HEK293T (cell line): Measurements from ENCODE around the gene PACRG.

ENCODE experiments used
- CTCF ChIA-PET: fragments of 350-600 bp; formaldehyde crosslinking; extraction: SDS; loops from one replicate; lab custom pipeline; 2021; ENCODE audit warnings: antibody characterized with exemption, inconsistent platforms; lab: Yijun Ruan, JAX
- POLR2A ChIA-PET: fragments of 350-600 bp; formaldehyde crosslinking; extraction: SDS; loops from one replicate; lab custom pipeline; 2020; ENCODE audit warnings: antibody characterized with exemption, inconsistent platforms; lab: Yijun Ruan, JAX
- DNase-seq: peaks from one replicate; pipeline ENCODE4 v3.0.0; 2012; ENCODE audit warnings: mixed read lengths; ENCODE audit errors: extremely low spot score
- ARNT ChIP-seq: fragments of 450-650 bp; IDR thresholded peaks from 2 replicates; pipeline ENCODE4 v1.6.1; 2017; ENCODE audit warnings: mild to moderate bottlenecking
- BHLHE40 ChIP-seq: fragments of 450-650 bp; IDR thresholded peaks from 2 replicates; pipeline ENCODE4 v1.6.1; 2016; ENCODE audit warnings: mild to moderate bottlenecking, moderate library complexity, borderline replicate concordance
- CTBP1 ChIP-seq: fragments of 450-650 bp; IDR thresholded peaks from 2 replicates; pipeline ENCODE4 v1.6.1; 2016; ENCODE audit warnings: borderline replicate concordance
- ELF4 ChIP-seq: fragments of 450-650 bp; IDR thresholded peaks from 2 replicates; pipeline ENCODE4 v1.6.1; 2017; ENCODE audit warnings: antibody characterized with exemption
- FOXA1 ChIP-seq: fragments of 450-650 bp; IDR thresholded peaks from 2 replicates; pipeline ENCODE4 v1.6.1; 2016; ENCODE audit warnings: mild to moderate bottlenecking
- FOXK2 ChIP-seq: fragments of 450-650 bp; IDR thresholded peaks from 2 replicates; pipeline ENCODE4 v1.6.1; 2016; ENCODE audit warnings: mild to moderate bottlenecking
- FOXM1 ChIP-seq: fragments of 450-650 bp; IDR thresholded peaks from 2 replicates; pipeline ENCODE4 v1.6.1; 2017; ENCODE audit warnings: mild to moderate bottlenecking, borderline replicate concordance
- HDGF ChIP-seq: fragments of 450-650 bp; IDR thresholded peaks from 2 replicates; pipeline ENCODE4 v1.6.1; 2017; ENCODE audit warnings: antibody characterized with exemption, borderline replicate concordance
- L3MBTL2 ChIP-seq: fragments of 450-650 bp; conservative IDR thresholded peaks from 2 replicates; pipeline ENCODE4 v1.6.1; 2016; ENCODE audit warnings: mild to moderate bottlenecking
- LEF1 ChIP-seq: fragments of 450-650 bp; IDR thresholded peaks from 2 replicates; pipeline ENCODE4 v1.6.1; 2017; ENCODE audit warnings: mild to moderate bottlenecking, borderline replicate concordance
- NFRKB ChIP-seq: fragments of 450-650 bp; IDR thresholded peaks from 2 replicates; pipeline ENCODE4 v1.6.1; 2016; ENCODE audit warnings: mild to moderate bottlenecking, moderate library complexity
- SP1 ChIP-seq: fragments of 450-650 bp; IDR thresholded peaks from 2 replicates; pipeline ENCODE4 v1.6.1; 2017
- SUZ12 ChIP-seq: fragments of 450-650 bp; IDR thresholded peaks from 2 replicates; pipeline ENCODE4 v1.6.1; 2016; ENCODE audit warnings: mild to moderate bottlenecking
- TARDBP ChIP-seq: fragments of 450-650 bp; IDR thresholded peaks from 2 replicates; pipeline ENCODE4 v1.6.1; 2016
- ZNF384 ChIP-seq: fragments of 450-650 bp; IDR thresholded peaks from 2 replicates; pipeline ENCODE4 v1.6.1; 2016
- TF ChIP-seq, protein P1 (sequence below): fragments of 450-650 bp; IDR thresholded peaks from 2 replicates; pipeline ENCODE4 v1.6.1; 2016

PACRG gene

DNA sequence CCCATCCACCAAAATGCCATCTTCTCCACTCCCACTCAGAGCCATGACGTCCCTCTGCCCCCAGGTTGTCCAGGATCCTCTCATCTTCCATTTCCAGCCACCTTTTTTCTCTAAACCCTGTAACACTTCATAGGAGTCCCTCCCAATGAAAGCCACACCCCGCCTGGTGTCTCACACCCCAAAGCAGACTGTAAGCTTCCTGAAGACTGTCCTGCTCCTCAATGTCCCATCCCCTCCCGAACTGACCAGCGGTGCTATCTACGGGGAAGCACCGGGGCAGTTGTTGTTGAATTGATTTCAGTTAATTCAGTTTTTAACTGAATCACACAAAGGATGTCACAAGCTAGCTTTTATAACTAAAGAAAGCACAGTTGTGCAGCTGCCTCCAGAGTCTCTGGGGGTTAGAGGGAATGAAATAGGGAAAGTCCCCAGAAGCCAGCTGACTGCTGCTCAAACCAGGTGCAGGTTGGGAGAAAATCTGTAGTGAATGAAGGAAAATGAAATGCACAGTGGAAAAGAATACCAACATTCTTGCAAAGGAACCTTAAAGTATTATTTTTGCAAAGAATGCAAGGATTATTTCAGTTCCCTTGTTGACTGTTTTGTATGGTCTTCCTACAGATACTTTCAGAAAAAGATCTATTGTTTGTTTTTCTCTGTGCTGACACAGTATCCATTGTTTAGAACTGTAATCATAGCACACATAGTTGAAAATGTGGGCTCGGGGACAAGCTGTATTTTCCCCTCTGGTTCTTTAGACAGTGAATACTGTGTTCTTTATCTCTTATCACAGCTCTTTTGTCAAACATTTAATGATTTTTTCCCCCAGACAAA, 464.1 kb downstream of the PACRG start:
- no peak for DNase-seq
- POLR2A ChIA-PET = no interaction called here
- CTCF ChIA-PET = no interaction called here
- no peak for TF ChIP-seq NFRKB
- TF ChIP-seq SUZ12 = no peak
- no peak for TF ChIP-seq BHLHE40
- no peak for TF ChIP-seq ZNF384

DNA sequence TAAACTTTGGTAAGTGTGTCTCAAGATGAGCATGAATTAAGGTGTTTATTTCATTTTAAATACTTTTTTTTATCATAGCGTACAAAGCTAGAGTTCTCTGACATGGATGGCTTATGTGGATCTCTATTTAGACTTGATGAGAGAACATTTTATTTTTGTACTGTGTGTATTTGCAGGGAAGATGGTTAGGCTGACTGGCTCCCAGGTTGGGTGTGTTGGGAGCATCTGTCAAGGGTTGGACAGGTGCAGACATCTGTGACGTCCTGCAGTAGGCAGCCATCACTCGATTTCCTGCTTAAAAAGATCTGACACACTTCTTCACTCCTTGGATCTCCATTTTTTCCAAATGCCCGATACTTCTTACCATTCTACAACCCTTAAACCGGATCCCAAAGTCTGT, 464.8 kb downstream of the PACRG start:
- ChIA-PET POLR2A (no interaction called here), CTCF (no interaction called here)
- no peak for DNase-seq
- TF ChIP-seq CTBP1 (no peak), SP1 (no peak), ELF4 (no peak), TARDBP (no peak)

DNA sequence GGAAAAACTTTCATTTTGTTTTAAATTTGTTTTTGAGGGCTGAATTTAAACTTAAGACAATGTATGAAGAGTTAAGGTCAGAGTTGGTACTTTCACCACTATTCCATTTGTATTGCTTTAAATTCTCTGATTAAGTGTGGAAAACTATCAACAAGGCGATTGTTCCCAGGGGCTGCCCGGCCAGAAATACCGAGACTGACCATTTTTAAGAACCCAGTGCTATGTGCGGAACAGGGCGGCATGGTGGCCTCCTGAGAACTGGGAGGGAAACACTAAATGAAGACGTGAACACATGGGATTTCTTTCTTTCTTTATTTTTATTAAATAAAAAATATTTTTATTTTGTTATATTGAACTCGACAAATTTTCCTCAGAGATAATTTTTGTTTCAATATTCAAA, 465.6 kb downstream of the PACRG start:
- CTCF ChIA-PET = no interaction called here

DNA sequence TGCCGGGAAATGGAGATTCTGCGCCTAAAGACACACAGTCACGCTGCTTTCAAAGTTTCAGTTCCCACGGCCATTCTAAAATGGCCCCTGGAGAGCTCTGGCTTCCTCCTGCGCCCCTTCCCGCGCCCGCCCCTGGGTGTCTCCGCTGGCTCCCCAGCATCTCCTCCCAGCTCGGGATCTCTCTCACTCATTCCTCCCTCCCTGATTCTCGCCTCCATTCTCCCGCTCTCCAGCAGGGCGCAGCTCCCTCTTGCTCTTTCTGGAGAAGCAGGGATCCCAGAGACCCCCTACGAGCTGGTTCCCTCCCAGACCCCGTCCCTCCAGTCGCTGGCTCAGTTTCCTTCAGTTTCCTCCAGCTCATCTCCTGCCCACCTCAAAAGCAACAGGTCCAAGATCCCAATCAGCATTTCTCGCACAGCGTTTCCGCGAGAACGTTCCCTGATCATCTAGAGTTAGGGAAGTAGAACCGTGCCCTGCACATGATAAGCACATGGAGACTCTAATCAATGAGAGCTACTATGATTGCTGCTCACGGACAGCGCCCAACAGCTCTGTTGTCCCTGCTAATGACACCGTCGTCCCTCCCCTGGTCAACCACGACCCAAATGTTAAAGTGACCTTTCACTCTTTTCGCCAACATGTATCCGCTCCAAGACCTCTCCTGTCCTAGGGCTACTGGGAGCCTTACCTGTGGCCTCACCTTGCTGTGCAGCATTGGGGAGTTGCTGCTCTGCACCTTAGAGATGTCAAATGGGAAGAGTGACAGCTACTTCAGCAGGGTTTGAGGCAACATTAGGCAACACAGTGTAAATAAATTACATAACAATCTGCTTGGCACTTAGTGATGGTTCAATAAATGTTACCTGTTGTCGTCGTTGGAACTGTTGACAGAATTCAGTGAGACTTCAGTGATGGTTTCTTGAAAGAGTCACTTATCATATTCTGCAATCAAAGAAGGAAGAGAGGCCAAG, 468.2 kb downstream of the PACRG start:
- POLR2A ChIA-PET = no interaction called here
- CTCF ChIA-PET = interaction anchor here (0.6 kb wide), 1 partner anchor 11 kb away, joined by 3 read pairs; no protein-coding TSS in a partner anchor
- TF ChIP-seq ZNF384 (no peak), FOXM1 (no peak)

More for the DNA sequence above, 465.6 kb downstream of the PACRG start:
- POLR2A ChIA-PET = no interaction called here
- TF ChIP-seq BHLHE40 (no peak), L3MBTL2 (no peak), ARNT (no peak)
- DNase-seq = no peak

DNA sequence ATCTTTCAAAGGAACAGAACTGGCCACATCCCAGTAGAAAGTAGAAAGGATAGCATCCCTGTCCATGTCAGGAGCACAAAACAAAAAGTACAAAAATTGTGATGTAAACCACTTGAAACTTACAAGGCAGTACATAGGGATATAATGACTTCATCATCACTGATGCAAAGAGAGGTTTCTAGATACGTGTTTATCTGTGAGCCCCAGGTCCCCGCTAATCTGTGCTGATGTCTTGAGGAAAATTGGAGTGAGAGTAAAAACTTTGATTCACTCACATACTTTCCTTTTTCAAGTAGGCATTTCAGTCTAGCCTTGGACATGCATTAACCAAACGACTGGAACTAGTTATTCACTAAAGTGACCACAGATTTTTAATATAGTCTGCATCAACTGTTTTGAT, 470.1 kb downstream of the PACRG start:
- DNase-seq = no peak
- POLR2A ChIA-PET = no interaction called here
- TF ChIP-seq LEF1 (no peak), FOXK2 (no peak), BHLHE40 (no peak), SUZ12 (no peak), ARNT (no peak), CTBP1 (no peak), TARDBP (no peak), SP1 (no peak)
- CTCF ChIA-PET = no interaction called here

More for the DNA sequence above, 468.2 kb downstream of the PACRG start:
- DNase-seq = no peak

DNA sequence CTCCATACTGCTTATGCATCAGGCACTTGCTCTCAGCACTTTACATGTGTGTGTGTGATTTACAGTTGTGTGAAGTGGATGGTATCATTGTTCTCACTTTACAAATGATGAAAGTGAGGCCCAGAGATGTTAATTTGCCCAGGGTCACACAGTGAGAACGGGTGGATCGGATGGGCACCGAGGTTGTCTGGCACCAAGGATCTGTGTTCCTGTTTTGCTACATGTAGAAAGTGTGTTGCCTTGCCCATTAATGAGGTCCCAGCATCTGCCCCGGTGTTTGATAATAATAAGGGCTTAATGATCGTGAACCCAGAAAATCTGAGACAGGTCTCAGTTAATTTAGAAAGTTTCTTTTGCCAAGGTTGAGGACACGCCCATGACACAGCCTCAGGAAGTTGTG, 470.6 kb downstream of the PACRG start:
- no peak for DNase-seq
- ChIA-PET POLR2A (no interaction called here), CTCF (no interaction called here)
- TF ChIP-seq L3MBTL2 = no peak
- TF ChIP-seq CTBP1 = no peak
- TF ChIP-seq, protein P1, sequence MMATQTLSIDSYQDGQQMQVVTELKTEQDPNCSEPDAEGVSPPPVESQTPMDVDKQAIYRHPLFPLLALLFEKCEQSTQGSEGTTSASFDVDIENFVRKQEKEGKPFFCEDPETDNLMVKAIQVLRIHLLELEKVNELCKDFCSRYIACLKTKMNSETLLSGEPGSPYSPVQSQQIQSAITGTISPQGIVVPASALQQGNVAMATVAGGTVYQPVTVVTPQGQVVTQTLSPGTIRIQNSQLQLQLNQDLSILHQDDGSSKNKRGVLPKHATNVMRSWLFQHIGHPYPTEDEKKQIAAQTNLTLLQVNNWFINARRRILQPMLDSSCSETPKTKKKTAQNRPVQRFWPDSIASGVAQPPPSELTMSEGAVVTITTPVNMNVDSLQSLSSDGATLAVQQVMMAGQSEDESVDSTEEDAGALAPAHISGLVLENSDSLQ = no peak
- no peak for TF ChIP-seq ARNT
- no peak for TF ChIP-seq HDGF
- TF ChIP-seq FOXK2 = no peak
- no peak for TF ChIP-seq FOXA1
- no peak for TF ChIP-seq TARDBP
- TF ChIP-seq SP1 = no peak
- no peak for TF ChIP-seq LEF1
- no peak for TF ChIP-seq FOXM1
- no peak for TF ChIP-seq BHLHE40
- no peak for TF ChIP-seq SUZ12
- TF ChIP-seq ELF4 = no peak
- TF ChIP-seq NFRKB = no peak
- no peak for TF ChIP-seq ZNF384

DNA sequence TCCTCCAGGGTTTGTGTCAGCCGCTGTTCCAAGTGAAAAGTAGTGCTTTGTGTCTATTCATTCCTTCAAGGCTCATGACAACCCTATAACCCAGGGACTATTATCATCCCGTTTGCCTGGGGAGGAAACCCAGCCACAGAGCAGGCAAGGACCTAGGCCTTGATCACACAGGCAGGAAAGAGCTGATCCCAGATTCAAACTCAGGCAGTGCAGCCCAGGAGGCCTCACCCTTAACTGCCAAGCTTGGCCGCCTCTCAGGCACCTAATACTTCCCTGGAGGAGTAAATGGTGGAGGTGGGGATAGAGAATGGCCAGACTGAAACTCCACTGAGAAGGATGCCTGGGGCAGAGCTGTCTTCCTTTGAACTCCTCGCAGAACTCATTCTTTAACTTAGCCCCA, 471.6 kb downstream of the PACRG start:
- POLR2A ChIA-PET = no interaction called here
- no peak for TF ChIP-seq L3MBTL2
- TF ChIP-seq HDGF = no peak
- no peak for TF ChIP-seq ELF4
- no peak for TF ChIP-seq FOXA1
- TF ChIP-seq, protein P1 = no peak
- TF ChIP-seq SP1 = no peak
- TF ChIP-seq FOXM1 = no peak
- no peak for TF ChIP-seq ZNF384
- no peak for TF ChIP-seq NFRKB
- TF ChIP-seq BHLHE40 = no peak
- TF ChIP-seq ARNT = no peak
- TF ChIP-seq SUZ12 = no peak
- no peak for TF ChIP-seq FOXK2
- no peak for TF ChIP-seq CTBP1
- no peak for TF ChIP-seq LEF1
- TF ChIP-seq TARDBP = no peak
- CTCF ChIA-PET = no interaction called here
- DNase-seq = no peak
